ENCODE data around the gene MFRP.

MFRP gene

DNA sequence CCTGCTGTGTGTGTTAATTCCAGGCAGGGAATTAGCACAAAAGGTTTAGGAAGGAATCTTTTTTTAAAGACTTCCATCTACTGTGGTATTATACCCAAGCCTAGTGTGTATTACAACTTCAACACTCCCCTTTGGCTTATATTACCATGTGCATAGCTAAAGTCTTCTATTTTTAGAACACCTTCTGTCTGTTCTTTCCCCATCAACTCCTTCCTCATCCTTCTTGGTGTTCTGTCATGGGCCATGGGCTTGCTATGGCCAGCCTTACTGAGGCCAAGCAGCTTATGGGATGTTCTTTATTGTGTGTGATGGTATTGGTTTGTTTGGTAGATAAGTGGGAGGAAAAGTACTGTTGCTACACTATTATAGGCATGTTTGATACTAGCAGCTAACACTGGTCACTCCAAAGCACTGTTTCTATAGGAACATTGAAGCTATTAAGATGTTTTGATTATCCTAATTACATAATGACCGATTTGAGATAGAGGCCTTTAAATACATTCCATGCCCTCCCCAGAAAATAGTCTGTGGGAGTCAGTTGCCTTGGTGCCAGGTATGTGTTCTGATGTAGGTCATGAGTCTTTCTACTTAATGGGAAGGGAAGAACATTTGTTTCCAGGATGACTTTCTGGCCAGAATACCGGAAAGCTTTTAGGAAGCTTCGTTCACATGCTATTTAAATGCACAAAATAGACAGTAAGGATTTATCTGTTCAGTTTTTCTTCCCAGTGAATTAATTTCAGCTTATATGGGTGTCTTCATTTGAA lies 46.1 kb downstream of the MFRP start:
- no peak for TF ChIP-seq POLR2A (IDR thresholded peaks at IDR 0.05; ENCODE audit: low read depth, low read length)
- DNase-seq (ENCODE audit: insufficient read length, low spot score), result no peak
- FAIRE-seq, result no peak

DNA sequence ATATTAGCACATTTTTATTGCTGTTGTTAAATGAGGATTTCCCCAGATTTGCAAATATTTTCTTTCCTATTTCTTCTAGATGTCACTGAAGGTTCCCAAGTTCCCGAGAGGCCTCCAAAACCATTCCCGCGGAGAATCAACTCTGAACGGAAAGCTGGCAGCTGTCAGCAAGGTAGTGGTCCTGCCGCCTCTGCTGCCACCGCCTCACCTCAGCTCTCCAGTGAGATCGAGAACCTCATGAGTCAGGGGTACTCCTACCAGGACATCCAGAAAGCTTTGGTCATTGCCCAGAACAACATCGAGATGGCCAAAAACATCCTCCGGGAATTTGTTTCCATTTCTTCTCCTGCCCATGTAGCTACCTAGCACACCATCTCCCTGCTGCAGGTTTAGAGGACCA lies 47.1 kb downstream of the MFRP start:
- no peak for TF ChIP-seq POLR2A (IDR thresholded peaks at IDR 0.05; ENCODE audit: low read depth, low read length)
- DNase-seq (ENCODE audit: insufficient read length, low spot score), result no peak
- no peak for FAIRE-seq

DNA sequence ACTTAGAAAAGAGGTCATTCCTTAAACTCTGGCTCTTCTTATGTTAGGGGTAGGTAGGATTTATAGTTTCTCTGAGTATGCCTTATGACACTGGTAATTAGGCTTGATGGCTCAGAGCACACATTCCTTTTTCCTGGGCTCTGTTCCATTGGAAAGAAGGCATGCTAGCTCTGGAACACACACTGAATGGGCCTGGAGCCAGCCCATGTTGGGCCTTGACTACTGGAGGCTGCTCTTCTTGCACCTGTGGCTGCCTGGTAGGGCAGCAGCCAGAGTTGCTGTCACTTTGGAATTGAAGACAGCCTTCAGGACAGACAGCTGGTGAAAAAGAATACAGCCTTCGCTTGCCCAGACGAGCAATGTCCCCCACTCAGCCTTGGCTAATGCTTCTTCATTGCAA lies 47.8 kb downstream of the MFRP start:
- DNase-seq (ENCODE audit: insufficient read length, low spot score), result no peak
- TF ChIP-seq POLR2A (IDR thresholded peaks at IDR 0.05; ENCODE audit: low read depth, low read length), result no peak
- FAIRE-seq, result no peak

DNA sequence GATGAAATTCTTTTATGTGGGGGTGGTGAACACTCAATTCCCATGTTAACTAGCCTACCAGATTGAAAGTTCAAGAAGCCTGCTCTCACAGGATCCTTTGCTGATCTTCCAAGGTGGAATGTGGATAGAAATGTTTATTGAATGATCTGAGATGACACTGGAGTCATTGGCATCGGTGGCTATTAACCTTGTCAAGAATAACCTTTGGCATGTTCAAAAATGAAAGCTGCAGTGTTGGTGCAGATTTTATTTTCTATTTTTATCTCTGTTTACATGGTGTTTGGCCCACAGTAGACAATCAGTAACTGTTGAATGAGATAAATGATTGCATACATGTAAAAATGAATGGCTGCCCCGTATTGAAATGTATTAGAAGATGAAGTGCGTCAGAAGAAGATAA lies 48.6 kb downstream of the MFRP start:
- TF ChIP-seq POLR2A (IDR thresholded peaks at IDR 0.05; ENCODE audit: low read depth, low read length), result no peak
- FAIRE-seq (no peak), DNase-seq (ENCODE audit: insufficient read length, low spot score) (no peak)

DNA sequence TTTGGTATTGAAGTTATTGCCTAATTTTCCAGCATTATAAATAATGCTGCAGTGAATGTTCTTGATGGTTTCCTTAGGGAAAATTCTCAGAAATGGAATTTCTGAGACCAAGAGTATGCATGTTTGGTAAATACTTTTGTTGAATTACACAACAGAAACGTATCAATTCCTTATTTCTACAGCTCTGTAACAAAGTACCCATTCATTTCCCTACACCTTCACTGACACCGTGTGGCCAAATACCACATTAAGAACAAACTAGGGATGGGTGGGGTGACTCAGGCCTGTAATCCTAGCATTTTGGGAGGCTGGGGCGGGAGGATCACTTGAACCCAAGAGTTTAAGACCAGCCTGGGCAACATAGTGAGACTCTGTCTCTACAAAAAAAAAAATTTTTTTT lies 51.3 kb downstream of the MFRP start:
- no peak for TF ChIP-seq POLR2A (IDR thresholded peaks at IDR 0.05; ENCODE audit: low read depth, low read length)
- no peak for DNase-seq (ENCODE audit: insufficient read length, low spot score)
- no peak for FAIRE-seq

DNA sequence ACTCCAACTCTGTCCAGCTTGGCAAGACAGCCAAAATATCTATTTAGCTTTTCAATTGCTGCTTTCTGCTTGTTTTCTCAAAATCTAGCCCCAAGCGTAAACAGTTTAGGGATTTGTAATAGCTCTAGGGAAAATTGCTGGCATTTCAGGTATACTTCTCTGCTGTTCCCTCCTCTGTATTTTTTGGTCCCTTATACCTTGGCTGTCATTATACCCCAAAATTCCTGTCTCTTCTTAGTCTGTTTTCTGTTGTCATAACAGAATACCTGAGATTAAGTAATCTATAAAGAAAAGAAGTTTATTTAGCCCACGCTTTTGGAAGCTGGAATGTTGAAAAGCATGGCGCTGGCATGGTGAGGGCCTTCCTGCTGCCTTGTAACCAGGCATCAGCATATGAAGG lies 53.0 kb downstream of the MFRP start:
- FAIRE-seq (no peak), DNase-seq (ENCODE audit: insufficient read length, low spot score) (no peak)
- TF ChIP-seq POLR2A (IDR thresholded peaks at IDR 0.05; ENCODE audit: low read depth, low read length), result no peak

DNA sequence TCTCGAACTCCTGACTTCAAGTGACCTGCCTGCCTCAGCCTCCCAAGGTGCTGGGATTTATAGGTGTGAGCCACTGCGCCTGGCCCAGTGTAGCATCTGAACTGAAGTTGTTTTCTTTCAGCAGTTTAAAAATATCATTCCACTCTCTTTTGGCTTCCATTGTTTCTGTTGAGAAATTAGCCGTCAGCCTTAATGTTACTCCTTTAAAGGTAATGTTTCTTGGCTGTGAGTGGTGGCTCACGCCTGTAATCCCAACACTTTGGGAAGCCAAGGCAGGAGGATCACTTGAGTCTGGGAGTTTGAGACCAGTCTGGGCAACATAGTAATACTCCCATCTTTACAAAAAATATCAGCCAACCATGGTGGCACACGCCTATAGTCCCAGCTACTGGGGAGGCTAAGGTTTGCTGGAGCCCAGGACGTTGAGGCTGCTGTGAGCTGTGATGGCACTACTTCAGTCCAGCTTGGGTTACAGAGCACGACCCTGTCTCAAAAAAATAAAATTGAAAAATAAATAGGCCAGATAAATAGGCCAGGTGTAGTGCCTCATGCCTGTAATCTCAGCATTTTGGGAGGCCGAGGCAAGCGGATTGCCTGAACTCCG lies 55.5 kb downstream of the MFRP start:
- DNase-seq (ENCODE audit: insufficient read length, low spot score), result no peak
- no peak for TF ChIP-seq POLR2A (IDR thresholded peaks at IDR 0.05; ENCODE audit: low read depth, low read length)
- FAIRE-seq, result no peak
